ENCODE results near the gene GPNMB.

The GPNMB gene

GRCh38 chr7:23268746-23269145, 22.2 kb downstream of the GPNMB start:
- Histone ChIP-seq H3K36me3 (ENCODE audit: control insufficient read depth, low read length) (no peaks in the 10 kb centered on the region), H4K20me1 (ENCODE audit: control insufficient read depth, insufficient read depth, low read depth, low read length) (no peaks in the 10 kb centered on the region), H3K27me3 (ENCODE audit: control insufficient read depth, low read length) (peaks cover 7% of the 10 kb centered on the region; the same call in 1 of the 2 replicates), H3K9me2 (replicated peaks; ENCODE audit: control insufficient read depth, low read length) (no peaks in the 10 kb centered on the region), H3K4me3 (ENCODE audit: low read length) (no peak overlapping the region), H3K27ac (ENCODE audit: low read depth, low read length) (no peak overlapping the region), H3K79me2 (ENCODE audit: control insufficient read depth, low read length) (no peaks in the 10 kb centered on the region), H3K4me1 (ENCODE audit: control insufficient read depth, low read length) (peaks cover 22% of the 10 kb centered on the region), H3K4me2 (ENCODE audit: low read length) (no peak overlapping the region), H3F3A (ENCODE audit: control insufficient read depth, insufficient read depth) (no peaks in the 10 kb centered on the region), H3K9me3 (ENCODE audit: control insufficient read depth, insufficient read depth, low read length) (no peaks in the 10 kb centered on the region)
- TF ChIP-seq CTCF (IDR thresholded peaks at IDR 0.05; ENCODE audit: low read depth, low read length, poor library complexity, severe bottlenecking) (no peak), EZH2phosphoT487 (IDR thresholded peaks at IDR 0.05; ENCODE audit: borderline replicate concordance, low read length) (no peak)

- no peaks in the 10 kb centered on the region for H3K9me2 ChIP-seq (replicated peaks; ENCODE audit: control insufficient read depth, low read length)
- H3K4me3 ChIP-seq (ENCODE audit: low read length), result no peak overlapping the region
- no peak for TF ChIP-seq EZH2phosphoT487 (IDR thresholded peaks at IDR 0.05; ENCODE audit: borderline replicate concordance, low read length)
- TF ChIP-seq CTCF (IDR thresholded peaks at IDR 0.05; ENCODE audit: low read depth, low read length, poor library complexity, severe bottlenecking), result no peak
- H3K36me3 ChIP-seq (ENCODE audit: control insufficient read depth, low read length), result no peaks in the 10 kb centered on the region
- H3K4me2 ChIP-seq (ENCODE audit: low read length), result peak overlapping the region; percentile 68; the same call in 1 of the 2 replicates
- H3K27ac ChIP-seq (ENCODE audit: low read depth, low read length), result no peak overlapping the region
- H3K79me2 ChIP-seq (ENCODE audit: control insufficient read depth, low read length), result no peaks in the 10 kb centered on the region
- no peaks in the 10 kb centered on the region; the same call in 1 of the 2 replicates for H3F3A ChIP-seq (ENCODE audit: control insufficient read depth, insufficient read depth)
- peaks cover 18% of the 10 kb centered on the region for H3K4me1 ChIP-seq (ENCODE audit: control insufficient read depth, low read length)
- no peaks in the 10 kb centered on the region for H4K20me1 ChIP-seq (ENCODE audit: control insufficient read depth, insufficient read depth, low read depth, low read length)
- peaks cover 7% of the 10 kb centered on the region; the same call in 1 of the 2 replicates for H3K27me3 ChIP-seq (ENCODE audit: control insufficient read depth, low read length)
- no peaks in the 10 kb centered on the region for H3K9me3 ChIP-seq (ENCODE audit: control insufficient read depth, insufficient read depth, low read length)
These were observed 25.7 kb downstream of the GPNMB start for GRCh38 chr7:23272275-23272674.

- Histone ChIP-seq H3K79me2 (ENCODE audit: control insufficient read depth, low read length) (no peaks in the 10 kb centered on the region), H3F3A (ENCODE audit: control insufficient read depth, insufficient read depth) (no peaks in the 10 kb centered on the region; the same call in 1 of the 2 replicates), H3K27ac (ENCODE audit: low read depth, low read length) (no peak overlapping the region), H3K4me3 (ENCODE audit: low read length) (peak overlapping the region; percentile 61), H3K4me2 (ENCODE audit: low read length) (peak overlapping the region; percentile 68), H3K4me1 (ENCODE audit: control insufficient read depth, low read length) (peaks cover 22% of the 10 kb centered on the region), H3K9me3 (ENCODE audit: control insufficient read depth, insufficient read depth, low read length) (no peaks in the 10 kb centered on the region), H3K9me2 (replicated peaks; ENCODE audit: control insufficient read depth, low read length) (no peaks in the 10 kb centered on the region), H4K20me1 (ENCODE audit: control insufficient read depth, insufficient read depth, low read depth, low read length) (no peaks in the 10 kb centered on the region), H3K36me3 (ENCODE audit: control insufficient read depth, low read length) (no peaks in the 10 kb centered on the region), H3K27me3 (ENCODE audit: control insufficient read depth, low read length) (peaks cover 7% of the 10 kb centered on the region; the same call in 1 of the 2 replicates)
- TF ChIP-seq CTCF (IDR thresholded peaks at IDR 0.05; ENCODE audit: low read depth, low read length, poor library complexity, severe bottlenecking) (peak; percentile 97), EZH2phosphoT487 (IDR thresholded peaks at IDR 0.05; ENCODE audit: borderline replicate concordance, low read length) (no peak)
These were observed 26.6 kb downstream of the GPNMB start for GRCh38 chr7:23273141-23273599.

All from DOHH2 (cell line).